OCI-LY7 (cell line): ENCODE measurements around the gene LRP2. TPM values are rescaled to one million over a fixed set of nuclear protein-coding genes. Genes with fewer than 3 reads are reported as not detected.

Experiments
- BruUV-seq: library from RNA; stranded (reverse); fragments of 400-500 nt; replicated peaks from 2 replicates; lab custom pipeline; 2021; lab: Mats Ljungman, UMichigan
- CTCF ChIA-PET: fragments of 300-600 bp; sonication (Branson Sonifier 250); formaldehyde crosslinking; loops from one replicate; lab custom pipeline; 2022; ENCODE audit warnings: antibody characterized with exemption; ENCODE audit not compliant: unreplicated experiment; lab: Charles Lee
- POLR2A ChIA-PET: fragments of 300-600 bp; sonication (Branson Sonifier 250); formaldehyde crosslinking; loops from one replicate; lab custom pipeline; 2022; ENCODE audit warnings: antibody characterized with exemption; lab: Charles Lee
- DNase-seq: peaks from one replicate; pipeline ENCODE4 v3.0.0-alpha.2; 2015; ENCODE audit warnings: low spot score
- H2AFZ ChIP-seq: fragments of 200-600 bp; sonication (generic), shearing (Covaris generic); 2 replicates; pipeline ENCODE4 v1.6.1; 2014; ENCODE audit warnings: mild to moderate bottlenecking, antibody characterized with exemption, low read length, moderate library complexity
- H3K27ac ChIP-seq: fragments of 200-600 bp; sonication (generic); 2 replicates; pipeline ENCODE4 v1.5.1; 2014; ENCODE audit warnings: mixed run types, low read depth, mild to moderate bottlenecking, moderate library complexity, low read length, inconsistent platforms; ENCODE audit not compliant: poor library complexity, severe bottlenecking
- H3K36me3 ChIP-seq: fragments of 200-600 bp; sonication (generic); 2 replicates; pipeline ENCODE4 v1.6.1; 2014; ENCODE audit warnings: mild to moderate bottlenecking, antibody characterized with exemption, low read length, moderate library complexity, mixed read lengths; ENCODE audit not compliant: insufficient read depth
- H3K4me1 ChIP-seq: fragments of 200-600 bp; sonication (generic); 2 replicates; pipeline ENCODE4 v1.5.1; 2014; ENCODE audit warnings: mild to moderate bottlenecking, low read length; ENCODE audit not compliant: insufficient read depth, poor library complexity, severe bottlenecking
- H3K4me2 ChIP-seq: fragments of 200-600 bp; sonication (generic); 2 replicates; pipeline ENCODE4 v1.6.1; 2014; ENCODE audit warnings: mild to moderate bottlenecking, low read length
- H3K4me3 ChIP-seq: fragments of 200-600 bp; sonication (generic); 2 replicates; pipeline ENCODE4 v1.5.1; 2014; ENCODE audit warnings: mild to moderate bottlenecking, low read depth, low read length; ENCODE audit not compliant: poor library complexity, severe bottlenecking
- H3K79me2 ChIP-seq: fragments of 200-600 bp; sonication (generic); 2 replicates; pipeline ENCODE4 v1.6.1; 2016; ENCODE audit warnings: low read depth, mild to moderate bottlenecking, low read length, moderate library complexity, mixed read lengths; ENCODE audit not compliant: insufficient read depth
- H3K9me2 ChIP-seq: fragments of 200-600 bp; sonication (generic); 2 replicates; pipeline ENCODE4 v1.6.1; 2016; ENCODE audit warnings: mild to moderate bottlenecking, low read length, mixed read lengths; ENCODE audit not compliant: insufficient read depth
- H3K9me3 ChIP-seq: fragments of 200-600 bp; sonication (generic); 2 replicates; pipeline ENCODE4 v1.6.1; 2014; ENCODE audit warnings: mild to moderate bottlenecking, mixed run types, low read length, mixed read lengths
- H4K20me1 ChIP-seq: fragments of 200-600 bp; sonication (generic); 2 replicates; pipeline ENCODE4 v1.6.1; 2014; ENCODE audit warnings: mild to moderate bottlenecking, antibody characterized with exemption, low read length, moderate library complexity, mixed read lengths; ENCODE audit not compliant: insufficient read depth
- CTCF ChIP-seq: fragments of 200-600 bp; sonication (generic); conservative IDR thresholded peaks from 2 replicates; pipeline ENCODE4 v1.5.1; 2014; ENCODE audit warnings: mild to moderate bottlenecking, antibody characterized with exemption, low read length, moderate library complexity, mixed read lengths
- EZH2phosphoT487 ChIP-seq: fragments of 200-600 bp; sonication (generic); IDR thresholded peaks from 2 replicates; pipeline ENCODE4 v1.6.1; 2018; ENCODE audit warnings: low read depth, borderline replicate concordance, mild to moderate bottlenecking, mixed run types, antibody characterized with exemption, low read length, moderate library complexity, mixed read lengths
- intact Hi-C: fragments of 100-400 bp; cut with micrococcal nuclease; formaldehyde crosslinking; loops from one replicate; pipeline ENCODE4 v1.10.0; 2022; ENCODE audit not compliant: unreplicated experiment
- total RNA-seq, 2 experiments: library from RNA; depleted of rRNA in 1 of 2; stranded (reverse); fragments of >200 nt in 1 of 2; shearing (Covaris generic) in 1 of 2; gene quantifications; 2 replicates each; pipeline ENCODE4 v1.2.3, GENCODE V29; 2014 to 2022

LRP2 gene
- total RNA-seq, 2 experiments from 2014 or later: 0.89 TPM; not detected in 1

GRCh38 chr2:169077674-169078240 lies 284.6 kb downstream of the LRP2 start:
- no peaks in the 10 kb centered on the region for H3K36me3 ChIP-seq
- intact Hi-C loops: no loop called here
- no peaks in the 10 kb centered on the region for H3K79me2 ChIP-seq
- H3K4me3 ChIP-seq: no peak overlapping the region
- DNase-seq: no peak
- no peaks in the 10 kb centered on the region for H3K9me2 ChIP-seq
- CTCF ChIA-PET: no interaction called here
- H4K20me1 ChIP-seq: no peaks in the 10 kb centered on the region
- no peak overlapping the region for H3K27ac ChIP-seq
- BruUV-seq: no TSS peak
- H3K9me3 ChIP-seq: no peaks in the 10 kb centered on the region
- no peak overlapping the region for H3K4me2 ChIP-seq
- no peaks in the 10 kb centered on the region for H3K4me1 ChIP-seq
- H2AFZ ChIP-seq: no peak overlapping the region
- POLR2A ChIA-PET: interaction anchor here (0.5 to 2.1 kb wide), 2 partner anchors 11 to 22 kb away, joined by 3 to 4 read pairs; no protein-coding TSS in a partner anchor
- TF ChIP-seq CTCF: no peak
- TF ChIP-seq EZH2phosphoT487: no peak

Other genes starting within 250 kb of the LRP2 start
- gene BBS5, start 117.0 kb upstream of the LRP2 start, total RNA-seq (2014; rRNA removed; shearing (Covaris generic)): 0.13 and 1.0 TPM in 2 replicates
- gene BBS5, start 117.0 kb upstream of the LRP2 start, total RNA-seq (2022): 0.11 and 0.20 TPM in 2 replicates
- not detected in 2 replicates for gene KLHL41, start 147.2 kb upstream of the LRP2 start, total RNA-seq (2014; rRNA removed; shearing (Covaris generic))
- gene KLHL41, start 147.2 kb upstream of the LRP2 start, total RNA-seq (2022): not detected in 2 replicates
- gene FASTKD1, start 211.3 kb upstream of the LRP2 start, total RNA-seq (2014; rRNA removed; shearing (Covaris generic)): 25.1 and 34.6 TPM in 2 replicates
- 48.6 and 54.9 TPM in 2 replicates for gene FASTKD1, start 211.3 kb upstream of the LRP2 start, total RNA-seq (2022)
- 33.5 and 48.5 TPM in 2 replicates for gene PPIG, start 221.8 kb upstream of the LRP2 start, total RNA-seq (2014; rRNA removed; shearing (Covaris generic))
- 65.1 and 65.7 TPM in 2 replicates for gene PPIG, start 221.8 kb upstream of the LRP2 start, total RNA-seq (2022)